H1 (cell line): ENCODE measurements around the gene CREBBP. TPM values are rescaled to one million over a fixed set of nuclear protein-coding genes. Genes with fewer than 3 reads are reported as not detected.

Experiments used
- CTCF ChIA-PET: fragments of 300-600 bp; sonication (Branson Sonifier 250); formaldehyde crosslinking; loops from one replicate; lab custom pipeline; 2021; ENCODE audit not compliant: partially characterized antibody; lab: Charles Lee
- POLR2A ChIA-PET: fragments of 300-600 bp; sonication (Branson Sonifier 250); formaldehyde crosslinking; loops from one replicate; lab custom pipeline; 2021; ENCODE audit warnings: inconsistent platforms; ENCODE audit not compliant: partially characterized antibody; lab: Charles Lee
- DNase-seq, 2 experiments: peaks; one replicate each; pipeline versions ENCODE4 v3.0.0 to v3.0.0-alpha.2; 2010 to 2022; ENCODE audit warnings: low spot score in 2 of 2, low read depth in 1 of 2, mixed read lengths in 1 of 2
- FAIRE-seq: peaks from 2 replicates; lab custom pipeline; 2011; peaks lifted over from hg19 to GRCh38; lab: Jason Lieb, UNC
- H2AFZ ChIP-seq: 2 replicates; pipeline ENCODE4 v1.8.1; 2012; ENCODE audit warnings: low read length, inconsistent platforms
- H2AK5ac ChIP-seq: 2 replicates; pipeline ENCODE4 v1.6.1; 2013; ENCODE audit warnings: low read depth, low read length
- H2BK120ac ChIP-seq: replicated peaks from 2 replicates; pipeline ENCODE3; 2013; ENCODE audit warnings: low read depth, low read length, inconsistent platforms
- H2BK12ac ChIP-seq: 2 replicates; pipeline ENCODE4 v1.6.1; 2013; ENCODE audit warnings: low read depth, low read length
- H2BK15ac ChIP-seq: 2 replicates; pipeline ENCODE4 v1.6.1; 2013; ENCODE audit warnings: low read length
- H2BK20ac ChIP-seq: 2 replicates; pipeline ENCODE4 v1.6.1; 2013; ENCODE audit warnings: low read length
- H2BK5ac ChIP-seq: 2 replicates; pipeline ENCODE4 v1.6.1; 2013; ENCODE audit warnings: low read depth, low read length
- H3K14ac ChIP-seq: 2 replicates; pipeline ENCODE4 v1.6.1; 2013; ENCODE audit warnings: inconsistent platforms; ENCODE audit not compliant: insufficient read length
- H3K18ac ChIP-seq: 2 replicates; pipeline ENCODE4 v1.6.1; 2013; ENCODE audit warnings: low read length; ENCODE audit errors: extremely low read depth
- H3K23ac ChIP-seq: 2 replicates; pipeline ENCODE4 v1.6.1; 2013; ENCODE audit warnings: inconsistent platforms; ENCODE audit not compliant: insufficient read length
- H3K23me2 ChIP-seq: 2 replicates; pipeline ENCODE4 v1.6.1; 2013; ENCODE audit warnings: low read depth, low read length
- H3K27ac ChIP-seq: 2 replicates; pipeline ENCODE4 v1.6.1; 2011; ENCODE audit warnings: low read depth, low read length, inconsistent platforms
- H3K27me3 ChIP-seq, 4 experiments: replicated peaks in 1 of 4; 1 replicate in 1 of 4; 2 replicates in 3 of 4; pipeline versions ENCODE4 v1.6.1 to v1.8.1; 2011 to 2013; ENCODE audit warnings: low read length in 3 of 4, mild to moderate bottlenecking in 3 of 4, inconsistent platforms in 2 of 4, mixed read lengths in 2 of 4, moderate library complexity in 1 of 4; ENCODE audit not compliant: control insufficient read depth in 3 of 4, insufficient read depth in 3 of 4; ENCODE audit errors: extremely low read depth in 1 of 4
- H3K36me3 ChIP-seq, 4 experiments: 2 replicates each; pipeline versions ENCODE4 v1.6.1 to v1.8.1; 2011 to 2013; ENCODE audit warnings: mild to moderate bottlenecking in 4 of 4, low read length in 3 of 4, moderate library complexity in 2 of 4, control low read depth in 1 of 4, inconsistent platforms in 1 of 4; ENCODE audit not compliant: insufficient read depth in 4 of 4, control insufficient read depth in 2 of 4
- H3K4ac ChIP-seq: replicated peaks from 2 replicates; pipeline ENCODE3; 2013; ENCODE audit warnings: low read length, low read depth, mixed read lengths, inconsistent platforms; ENCODE audit not compliant: insufficient read length
- H3K4me1 ChIP-seq, 4 experiments: replicated peaks in 1 of 4; 1 replicate in 1 of 4; 2 replicates in 3 of 4; pipeline versions ENCODE4 v1.6.1 to v1.8.1; 2011 to 2013; ENCODE audit warnings: low read length in 3 of 4, inconsistent platforms in 2 of 4, mixed read lengths in 1 of 4; ENCODE audit not compliant: insufficient read depth in 4 of 4, control insufficient read depth in 3 of 4
- H3K4me2 ChIP-seq, 2 experiments: 2 replicates each; pipeline versions ENCODE4 v1.6.1 to v1.8.1; 2011 to 2013; ENCODE audit warnings: low read depth in 2 of 2, low read length in 2 of 2, control low read depth in 1 of 2, inconsistent platforms in 1 of 2, mild to moderate bottlenecking in 1 of 2; ENCODE audit not compliant: insufficient read depth in 1 of 2
- H3K4me3 ChIP-seq, 4 experiments: fragments of 200-600, 300-600 bp in 1 of 4; sonication (generic), shearing (Covaris generic), sonication (Bioruptor Twin) in 1 of 4; 2 replicates each; pipeline versions ENCODE4 v1.5.1 to v1.8.1; 2011 to 2016; ENCODE audit warnings: low read length in 4 of 4, low read depth in 3 of 4, control low read depth in 2 of 4, inconsistent platforms in 2 of 4, mild to moderate bottlenecking in 2 of 4, mixed read lengths in 1 of 4, moderate library complexity in 1 of 4; ENCODE audit not compliant: insufficient read depth in 2 of 4; ENCODE audit errors: extremely low read depth in 1 of 4
- H3K56ac ChIP-seq: replicated peaks from 2 replicates; pipeline ENCODE3; 2013; ENCODE audit warnings: low read depth, mild to moderate bottlenecking, mixed read lengths, low read length, inconsistent platforms; ENCODE audit not compliant: insufficient read length
- H3K79me1 ChIP-seq: 2 replicates; pipeline ENCODE4 v1.6.1; 2013; ENCODE audit warnings: low read depth, low read length, control low read depth
- H3K79me2 ChIP-seq, 2 experiments: 2 replicates each; pipeline versions ENCODE4 v1.6.1 to v1.8.1; 2012 to 2013; ENCODE audit warnings: low read length in 2 of 2, mild to moderate bottlenecking in 2 of 2, inconsistent platforms in 1 of 2; ENCODE audit not compliant: insufficient read depth in 2 of 2, control insufficient read depth in 1 of 2
- H3K9ac ChIP-seq, 4 experiments: replicated peaks in 1 of 4; 1 replicate in 1 of 4; 2 replicates in 3 of 4; pipeline versions ENCODE4 v1.6.1 to v1.8.1; 2011 to 2013; ENCODE audit warnings: low read depth in 3 of 4, low read length in 3 of 4, control low read depth in 2 of 4, mild to moderate bottlenecking in 2 of 4, moderate library complexity in 2 of 4, inconsistent platforms in 1 of 4; ENCODE audit errors: extremely low read depth in 1 of 4
- H3K9me3 ChIP-seq, 2 experiments: 2 replicates each; pipeline versions ENCODE4 v1.6.1 to v1.8.1; 2012 to 2013; ENCODE audit warnings: mild to moderate bottlenecking in 2 of 2, moderate library complexity in 2 of 2, control low read depth in 1 of 2, inconsistent platforms in 1 of 2, low read depth in 1 of 2, low read length in 1 of 2, mixed read lengths in 1 of 2; ENCODE audit not compliant: insufficient read depth in 2 of 2
- H4K20me1 ChIP-seq, 2 experiments: replicated peaks in 1 of 2; 2 replicates each; pipeline versions ENCODE3 to v1.8.1; 2011 to 2013; ENCODE audit warnings: inconsistent platforms in 2 of 2, low read length in 2 of 2, mild to moderate bottlenecking in 1 of 2; ENCODE audit not compliant: insufficient read depth in 2 of 2, control insufficient read depth in 1 of 2
- H4K5ac ChIP-seq: 2 replicates; pipeline ENCODE4 v1.6.1; 2013; ENCODE audit warnings: low read length, low read depth, mixed read lengths, inconsistent platforms; ENCODE audit not compliant: insufficient read length
- H4K8ac ChIP-seq: 2 replicates; pipeline ENCODE4 v1.8.0; 2013; ENCODE audit warnings: mild to moderate bottlenecking, moderate library complexity, low read length, inconsistent platforms; ENCODE audit not compliant: insufficient read depth; ENCODE audit errors: extremely low read depth
- H4K91ac ChIP-seq: replicated peaks from 2 replicates; pipeline ENCODE3; 2013; ENCODE audit warnings: low read length, mixed read lengths, inconsistent platforms; ENCODE audit not compliant: insufficient read length
- ATF2 ChIP-seq: IDR thresholded peaks from 2 replicates; pipeline ENCODE4 v1.6.1; 2012; ENCODE audit warnings: low read length, inconsistent platforms
- ATF3 ChIP-seq: IDR thresholded peaks from 2 replicates; pipeline ENCODE4 v1.6.1; 2011; ENCODE audit warnings: low read depth, mild to moderate bottlenecking, low read length; ENCODE audit not compliant: insufficient read depth
- CEBPB ChIP-seq: IDR thresholded peaks from 2 replicates; pipeline ENCODE4 v1.6.1; 2012; ENCODE audit warnings: low read depth, low read length
- GABPA ChIP-seq: IDR thresholded peaks from 2 replicates; pipeline ENCODE4 v1.6.1; 2011; ENCODE audit warnings: mild to moderate bottlenecking, low read length, moderate library complexity, borderline replicate concordance; ENCODE audit not compliant: insufficient read depth
- HDAC6 ChIP-seq: IDR thresholded peaks from one replicate; pipeline ENCODE4 v1.7.1; 2012; ENCODE audit warnings: low read depth, mild to moderate bottlenecking, inconsistent platforms, low read length, moderate library complexity
- KDM4A ChIP-seq: IDR thresholded peaks from one replicate; pipeline ENCODE4 v1.7.1; 2012; ENCODE audit warnings: low read depth, mild to moderate bottlenecking, moderate library complexity, low read length, inconsistent platforms; ENCODE audit not compliant: severe bottlenecking
- PHF8 ChIP-seq: fragments of 200-600 bp; sonication (generic); conservative IDR thresholded peaks from 2 replicates; pipeline ENCODE4 v1.7.1; 2012; ENCODE audit warnings: low read depth, mild to moderate bottlenecking, inconsistent platforms, low read length, moderate library complexity
- SP1 ChIP-seq: IDR thresholded peaks from 2 replicates; pipeline ENCODE4 v1.6.1; 2011; ENCODE audit warnings: low read depth, low read length
- TCF12 ChIP-seq: IDR thresholded peaks from 2 replicates; pipeline ENCODE4 v1.6.1; 2011; ENCODE audit warnings: low read depth, mild to moderate bottlenecking, low read length
- WGBS, 2 experiments: shearing (Covaris generic) in 1 of 2; methylation state at CpG; one replicate each; pipeline versions ENCODE4 v1.1.6 to v1.1.7; 2013 to 2015; ENCODE audit warnings: low lambda C conversion rate in 2 of 2, mixed read lengths in 2 of 2, inconsistent platforms in 1 of 2, low coverage in 1 of 2, missing lambda C conversion rate in 1 of 2; ENCODE audit not compliant: insufficient replicate concordance in 2 of 2, insufficient coverage in 1 of 2, insufficient read length in 1 of 2; ENCODE audit errors: extremely low coverage in 1 of 2, missing lambda C conversion rate in 1 of 2; 5-methylcytosine and 5-hydroxymethylcytosine counted together
- polyA plus RNA-seq, 7 experiments: library from polyadenylated mRNA; depleted of rRNA in 3 of 7; stranded (reverse) in 5 of 7; unstranded in 2 of 7; fragments of >200 nt in 5 of 7; fragments of 200-250 nt in 2 of 7; gene quantifications; 1 replicate in 5 of 7; 2 replicates in 1 of 7; 4 replicates in 1 of 7; pipeline versions ENCODE4 v1.2.1 to v1.2.3, GENCODE V29; 2011 to 2013; ENCODE audit warnings: missing spikeins in 2 of 7, mixed read lengths in 2 of 7
- total RNA-seq: library from RNA; stranded (reverse); fragmentation: NEBNext Ultra II Directional; extraction: Animal tissue kit (Norgen Biotek cat#: 25700); gene quantifications from 2 replicates; pipeline ENCODE4 v1.2.1, GENCODE V29; 2021

CREBBP gene
- total and polyA plus RNA-seq, 2 of the 8 experiments (the other 6 are each of a cell fraction or from before 2014, with no cell fraction given) = 10.0 to 60.1 TPM

- TF ChIP-seq ATF2 = no peak
- TF ChIP-seq CEBPB = no peak
- TF ChIP-seq GABPA = no peak
- no peak for TF ChIP-seq KDM4A
- TF ChIP-seq HDAC6 = no peak
- no peak for TF ChIP-seq SP1
- no peak for TF ChIP-seq ATF3
- no peak for TF ChIP-seq PHF8
- no peak for TF ChIP-seq TCF12
- no peak overlapping the region for H3K27ac ChIP-seq
- no peak for DNase-seq
- no peak overlapping the region for H2BK20ac ChIP-seq
- no peaks in the 10 kb centered on the region for H3K23me2 ChIP-seq
- H3K36me3 ChIP-seq = peaks cover 17 to 60% (median 31%) of the 10 kb centered on the region in 4 experiments; a peak in 7 of 8 replicates
- H3K23ac ChIP-seq = no peak overlapping the region
- no peak overlapping the region for H4K5ac ChIP-seq
- H3K9ac ChIP-seq = no peak overlapping the region
- H4K8ac ChIP-seq = no peak overlapping the region
- H3K56ac ChIP-seq = no peak overlapping the region
- no peaks in the 10 kb centered on the region for H3K4me1 ChIP-seq
- H4K91ac ChIP-seq = no peak overlapping the region
- no peaks in the 10 kb centered on the region for H3K9me3 ChIP-seq
- no peak overlapping the region for H2BK15ac ChIP-seq
- POLR2A ChIA-PET = interaction anchor here (1.2 kb wide), 1 partner anchor 120 kb away, joined by 3 read pairs; no protein-coding TSS in a partner anchor
- CTCF ChIA-PET = no interaction called here
- no peaks in the 10 kb centered on the region for H3K27me3 ChIP-seq
- H3K79me2 ChIP-seq = no peaks in the 10 kb centered on the region
- H3K4ac ChIP-seq = no peak overlapping the region
- H3K4me3 ChIP-seq = no peak overlapping the region
- H3K14ac ChIP-seq = no peak overlapping the region
- no peak overlapping the region for H2BK120ac ChIP-seq
- FAIRE-seq = no peak
- H3K79me1 ChIP-seq = peaks cover 2% of the 10 kb centered on the region; the same call in 1 of the 2 replicates
- no peak overlapping the region for H2BK5ac ChIP-seq
- H3K4me2 ChIP-seq = no peak overlapping the region
- WGBS, 2 experiments = 93% methylated on average over 9 of the region's 9 CpGs; no CpG with 5 or more reads in 1 of the 2 experiments
- H2AK5ac ChIP-seq = no peak overlapping the region
- no peak overlapping the region for H3K18ac ChIP-seq
- H4K20me1 ChIP-seq = peaks cover 0 to 2% of the 10 kb centered on the region in 2 experiments
- H2AFZ ChIP-seq = no peak overlapping the region
- no peak overlapping the region for H2BK12ac ChIP-seq
Observed at GRCh38 chr16:3767333-3767986, 113.1 kb downstream of the CREBBP start.
